GM12874 (cell line): ENCODE measurements around the gene EIF4E.

Experiments
- CTCF ChIP-seq: IDR thresholded peaks from 2 replicates; pipeline ENCODE4 v1.5.1; 2011; ENCODE audit warnings: low read depth, mild to moderate bottlenecking, control low read depth, low read length, moderate library complexity; ENCODE audit not compliant: insufficient read depth

EIF4E gene

DNA sequence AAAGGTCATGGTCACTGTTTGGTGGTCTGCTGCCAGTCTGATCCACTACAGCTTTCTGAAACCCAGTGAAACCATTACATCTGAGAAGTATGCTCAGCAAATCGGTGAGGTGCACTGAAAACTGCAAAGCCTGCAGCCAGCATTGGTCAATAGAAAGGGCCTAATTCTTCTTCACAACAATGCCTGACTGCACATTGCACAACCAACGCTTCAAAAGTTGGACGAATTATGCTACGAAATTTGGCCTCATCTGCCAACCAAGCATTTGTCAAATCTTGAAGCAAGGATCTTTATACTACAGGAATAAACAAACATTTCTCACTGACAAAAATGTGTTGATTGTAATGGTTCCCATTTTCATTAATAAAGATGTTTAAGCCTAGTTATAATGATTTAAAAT, 90.4 kb downstream of the EIF4E start:
- TF ChIP-seq CTCF = no peak

DNA sequence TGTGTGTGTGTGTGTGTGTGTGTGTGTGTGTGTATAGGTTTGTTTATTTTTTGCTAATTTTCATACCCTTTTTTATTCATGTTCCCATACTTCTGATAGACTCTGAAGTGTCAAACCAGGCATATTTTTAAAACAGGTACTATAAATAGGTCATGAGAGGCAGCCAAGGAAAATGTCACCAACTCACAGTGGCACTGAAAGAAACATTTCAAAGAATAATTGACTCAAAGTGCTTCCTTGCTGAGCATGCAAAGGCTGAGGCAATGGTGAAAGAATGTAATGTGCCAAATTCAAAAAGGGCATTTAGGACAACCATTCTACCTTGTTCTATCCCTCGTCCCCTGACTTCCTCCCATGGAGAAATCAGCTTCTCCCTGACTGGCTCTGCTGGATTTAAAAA, 95.5 kb downstream of the EIF4E start:
- TF ChIP-seq CTCF = no peak
